Brain microvascular endothelial cell (primary cell): ENCODE results near the gene CUX1.

Source experiments
- DNase-seq: peaks from one replicate; pipeline ENCODE4 v3.0.0-alpha.2; 2020
- H3K27ac ChIP-seq: fragments of 250-450 bp; sonication (Bioruptor Pico); 2 replicates; pipeline ENCODE4 v1.5.1; 2020; ENCODE audit warnings: mild to moderate bottlenecking, moderate library complexity
- H3K27me3 ChIP-seq: fragments of 250-450 bp; sonication (Bioruptor Pico); replicated peaks from 2 replicates; pipeline ENCODE4 v1.5.1; 2020; ENCODE audit warnings: mild to moderate bottlenecking
- H3K36me3 ChIP-seq: fragments of 250-450 bp; sonication (Bioruptor Pico); replicated peaks from 2 replicates; pipeline ENCODE4 v1.5.1; 2020; ENCODE audit warnings: mild to moderate bottlenecking
- H3K4me3 ChIP-seq: 2 replicates; pipeline ENCODE4 v1.5.1; 2011; ENCODE audit warnings: low read depth, mild to moderate bottlenecking, control low read depth, low read length, moderate library complexity
- CTCF ChIP-seq: IDR thresholded peaks from 2 replicates; pipeline ENCODE4 v1.5.1; 2011; ENCODE audit warnings: low read depth, mild to moderate bottlenecking, moderate library complexity, low read length, control low read depth, inconsistent platforms; ENCODE audit errors: missing control alignments
- in situ Hi-C: cut with HindIII; loops from 2 replicates; pipeline ENCODE4 v1.10.0; 2017; ENCODE audit warnings: low sequenced_read_pairs, low pct_ligation_motif_present

CUX1 gene

GRCh38 chr7:102287111-102287980, 469.9 kb downstream of the CUX1 start:
- DNase-seq, result no peak
- in situ Hi-C loops, result loop anchor here (10.0 kb wide), 1 partner anchor 107 kb away; the partner anchor contains the start of gene PRKRIP1
- no peaks in the 10 kb centered on the region for H3K27me3 ChIP-seq
- no peak for TF ChIP-seq CTCF
- H3K36me3 ChIP-seq, result no peaks in the 10 kb centered on the region
- H3K4me3 ChIP-seq, result peak overlapping the region; percentile 59
- H3K27ac ChIP-seq, result no peak overlapping the region

- Histone ChIP-seq H3K4me3 (peak overlapping the region; percentile 59), H3K27ac (no peak overlapping the region), H3K27me3 (no peaks in the 10 kb centered on the region), H3K36me3 (no peaks in the 10 kb centered on the region)
- no peak for TF ChIP-seq CTCF
- no peak for DNase-seq
- in situ Hi-C loops, result loop anchor here (10.0 kb wide), 1 partner anchor 107 kb away; the partner anchor contains the start of gene PRKRIP1
Measured at GRCh38 chr7:102287981-102288278, 470.5 kb downstream of the CUX1 start.

- no peak for DNase-seq
- Histone ChIP-seq H3K4me3 (no peak overlapping the region), H3K27me3 (no peaks in the 10 kb centered on the region), H3K36me3 (no peaks in the 10 kb centered on the region), H3K27ac (no peak overlapping the region)
- peak; percentile 46 for TF ChIP-seq CTCF
- in situ Hi-C loops, result loop anchor here (10.0 kb wide), 1 partner anchor 106 kb away; the partner anchor contains the start of gene PRKRIP1
Measured at GRCh38 chr7:102288285-102288930, 471.0 kb downstream of the CUX1 start.

GRCh38 chr7:102289057-102289456, 471.6 kb downstream of the CUX1 start:
- no peak for TF ChIP-seq CTCF
- H3K4me3 ChIP-seq, result no peak overlapping the region
- in situ Hi-C loops, result loop anchor here (10.0 kb wide), 1 partner anchor 106 kb away; the partner anchor contains the start of gene PRKRIP1
- H3K27me3 ChIP-seq, result peaks cover 4% of the 10 kb centered on the region
- H3K36me3 ChIP-seq, result no peaks in the 10 kb centered on the region
- no peak for DNase-seq
- H3K27ac ChIP-seq, result no peak overlapping the region

- no peak overlapping the region for H3K27ac ChIP-seq
- in situ Hi-C loops, result no loop called here
- H3K36me3 ChIP-seq, result no peaks in the 10 kb centered on the region
- H3K4me3 ChIP-seq, result no peak overlapping the region
- peaks cover 4% of the 10 kb centered on the region for H3K27me3 ChIP-seq
- DNase-seq, result no peak
- TF ChIP-seq CTCF, result no peak
Measured at GRCh38 chr7:102291056-102291915, 473.9 kb downstream of the CUX1 start.
